ENCODE data around the gene CRHR2.

The CRHR2 gene

GRCh38 chr7:30613366-30614325 is 68.6 kb downstream of the CRHR2 start:
- DNase-seq = no peak

DNA sequence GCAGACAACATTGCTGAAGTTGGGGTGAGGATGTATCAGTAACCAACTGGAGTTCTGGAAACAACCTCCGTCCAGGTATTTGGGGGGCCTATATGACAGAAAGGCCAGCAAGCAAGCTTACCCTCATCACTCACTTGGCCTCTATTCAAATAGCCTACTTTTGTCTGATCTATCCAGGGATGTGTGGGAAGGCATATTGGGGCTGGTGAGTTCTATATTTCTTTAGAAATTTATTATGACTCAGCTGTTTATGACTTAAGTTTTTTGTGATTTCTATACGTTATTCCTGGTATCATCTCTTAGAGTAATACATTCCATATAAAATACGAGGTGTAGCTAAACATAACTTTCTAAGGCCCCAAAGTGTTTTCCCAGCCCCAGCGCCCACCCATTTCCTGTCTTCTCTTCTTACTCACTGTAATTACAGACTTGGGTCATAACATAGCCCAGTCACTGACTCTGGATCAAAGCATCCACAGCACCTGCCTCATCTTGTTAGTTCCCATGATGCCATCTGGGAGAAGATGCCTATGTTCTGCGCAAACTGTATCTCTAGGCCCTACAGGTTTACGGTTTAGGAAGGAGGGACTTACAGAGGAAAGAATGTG is 69.5 kb downstream of the CRHR2 start:
- peak; percentile 67 for DNase-seq

GRCh38 chr7:30605832-30606231 is 76.4 kb downstream of the CRHR2 start:
- no peak for DNase-seq

DNA sequence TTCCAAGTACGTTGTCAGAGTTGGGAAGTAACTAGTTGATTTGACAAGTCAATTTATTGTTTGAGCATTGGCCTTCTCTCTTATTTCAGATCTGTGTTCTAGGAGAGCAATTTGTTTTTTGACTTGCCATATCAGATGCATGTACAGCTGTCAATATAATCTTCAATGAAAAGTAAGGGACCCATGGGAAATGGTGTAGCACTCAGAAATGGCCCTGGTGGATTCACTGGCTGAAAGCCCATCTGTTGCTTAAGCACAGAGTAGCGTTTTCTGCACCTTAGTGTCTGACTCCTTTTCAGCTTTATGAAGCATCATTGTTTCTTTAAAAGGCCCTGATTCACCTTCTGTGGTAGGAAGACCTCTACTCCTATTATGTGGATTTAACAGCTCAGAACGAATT is 77.4 kb downstream of the CRHR2 start:
- DNase-seq = no peak

Data from activated CD4-positive, alpha-beta T cell treated with anti-CD3 and anti-CD28 coated beads for 48 hours (primary cell).